Activated CD4-positive, alpha-beta T cell treated with anti-CD3 and anti-CD28 coated beads for 36 hours (primary cell): ENCODE measurements around the gene TMEM205. TPM values are rescaled to one million over a fixed set of nuclear protein-coding genes. Genes with fewer than 3 reads are reported as not detected.
A peak's percentile ranks its signal among the peaks of the same experiment; 100 is the strongest.
"Not testable (repeated sequence)": the region's sequence is repeated elsewhere in the genome, so short reads cannot be mapped to it uniquely, and the experiment has no call there.

Experiments
- ATAC-seq: fragments of 200-7000 bp; cut with Tn5 transposase; one replicate; pipeline ENCODE4 v1.10.0; 2021; ENCODE audit warnings: mild to moderate bottlenecking, moderate library complexity
- CTCF ChIA-PET: fragments of 350-600 bp; sonication (Branson Sonifier 250); formaldehyde crosslinking; loops from one replicate; lab custom pipeline; 2021; ENCODE audit warnings: antibody characterized with exemption; lab: Charles Lee
- POLR2A ChIA-PET: fragments of 350-600 bp; sonication (Branson Sonifier 250); formaldehyde crosslinking; loops from one replicate; lab custom pipeline; 2021; ENCODE audit warnings: antibody characterized with exemption, inconsistent platforms; lab: Charles Lee
- DNase-seq: peaks from one replicate; pipeline ENCODE4 v3.0.0-alpha.2; 2020
- H3K27ac Mint-ChIP-seq: one replicate; pipeline ENCODE4 v1.8.0; 2021; ENCODE audit warnings: mixed read lengths
- H3K27me3 Mint-ChIP-seq: one replicate; pipeline ENCODE4 v1.8.0; 2021; ENCODE audit warnings: mixed read lengths
- H3K36me3 Mint-ChIP-seq: one replicate; pipeline ENCODE4 v1.8.0; 2021; ENCODE audit warnings: low read depth, mixed read lengths
- H3K4me1 Mint-ChIP-seq: one replicate; pipeline ENCODE4 v1.8.0; 2021; ENCODE audit warnings: mixed read lengths
- H3K4me3 Mint-ChIP-seq: one replicate; pipeline ENCODE4 v1.8.0; 2021; ENCODE audit warnings: mild to moderate bottlenecking, moderate library complexity, mixed read lengths
- H3K9me3 Mint-ChIP-seq: one replicate; pipeline ENCODE4 v1.8.0; 2021; ENCODE audit warnings: low read depth, mixed read lengths
- intact Hi-C, 2 experiments: fragments of 100-400 bp; cut with DNase I in 1 of 2; cut with micrococcal nuclease in 1 of 2; formaldehyde crosslinking; loops; one replicate each; pipeline versions ENCODE4 v1.14.2 to v1.15.1; 2022 to 2024; cut with DNase I, micrococcal nuclease
- total RNA-seq, 2 experiments: library from RNA; stranded (reverse); gene quantifications; one replicate each; pipeline ENCODE4 v1.2.3, GENCODE V29; 2021

TMEM205 gene
- total RNA-seq, 2 experiments from 2014 or later = 28.0 to 32.6 TPM

DNA sequence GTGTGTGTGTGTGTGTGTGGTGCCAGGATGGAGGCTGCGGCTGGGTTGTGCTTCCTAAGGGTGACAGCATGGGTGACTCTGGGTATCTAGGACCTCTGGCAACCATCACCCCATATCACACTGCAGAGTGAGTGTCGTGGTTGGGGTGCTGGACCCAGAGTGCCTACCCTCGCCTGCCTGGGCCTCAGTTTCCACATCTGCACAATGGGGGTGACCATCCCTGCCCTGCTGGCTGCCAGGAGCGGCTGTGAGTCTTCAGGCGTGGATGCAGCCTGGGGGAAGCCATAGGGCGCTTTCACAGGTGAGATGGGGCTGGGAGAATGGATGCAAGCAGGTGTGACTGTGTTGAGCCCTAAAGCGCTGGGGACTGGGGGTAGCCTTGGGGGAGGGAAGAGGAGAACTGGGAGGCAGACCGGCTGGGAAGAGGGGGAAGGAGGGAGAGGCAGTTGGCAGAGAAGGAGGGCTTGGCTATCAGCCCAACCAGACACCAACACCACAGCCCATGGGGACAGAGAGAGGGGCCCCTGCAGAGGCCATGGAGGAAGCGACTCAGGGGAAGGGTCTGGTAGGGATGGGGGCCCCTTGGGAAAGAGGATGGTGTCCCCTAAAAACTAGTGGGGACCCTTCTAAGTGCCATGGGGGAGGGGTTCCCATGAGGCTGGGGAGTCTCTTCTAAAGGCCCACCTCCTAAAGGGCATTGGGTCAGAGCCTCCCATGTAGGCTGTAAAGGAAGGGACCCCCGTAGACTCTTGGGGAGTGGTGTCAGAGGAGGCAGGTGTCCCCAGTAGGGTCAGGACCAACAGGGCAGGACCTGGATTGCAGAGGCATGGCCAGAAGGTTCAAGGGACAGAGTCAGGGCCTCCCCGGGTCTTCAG is 10.8 kb upstream of the TMEM205 start:
- intact Hi-C loops = no loop called here
- DNase-seq = no peak
- Mint-ChIP-seq H3K9me3 (no peaks in the 10 kb centered on the region), H3K36me3 (no peaks in the 10 kb centered on the region), H3K27me3 (peaks cover 13% of the 10 kb centered on the region), H3K4me1 (peaks cover 7% of the 10 kb centered on the region), H3K27ac (no peak overlapping the region), H3K4me3 (no peak overlapping the region)
- ATAC-seq = no peak
- POLR2A ChIA-PET = no interaction called here
- CTCF ChIA-PET = no interaction called here

DNA sequence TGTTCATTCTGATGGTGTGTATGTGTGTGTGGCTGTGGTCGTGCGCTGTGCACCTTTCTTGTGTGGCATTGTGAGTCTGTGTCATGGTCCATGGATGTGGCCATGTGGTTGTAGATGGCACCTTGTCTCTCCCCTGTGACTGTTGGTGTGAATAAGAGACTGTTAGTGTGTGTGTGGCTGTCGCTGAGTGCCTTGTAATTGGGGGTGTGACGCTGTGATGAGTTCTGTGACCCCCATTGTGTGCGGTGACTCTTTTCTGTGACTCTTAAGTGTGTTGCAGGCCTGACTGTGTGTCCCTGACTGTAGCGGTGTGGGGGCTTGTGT is 10.0 kb upstream of the TMEM205 start:
- CTCF ChIA-PET = no interaction called here
- peak; percentile 10 for ATAC-seq
- Mint-ChIP-seq H3K27ac (peak overlapping the region; percentile 23), H3K9me3 (no peaks in the 10 kb centered on the region), H3K27me3 (peaks cover 13% of the 10 kb centered on the region), H3K4me3 (peak overlapping the region; percentile 43), H3K4me1 (peaks cover 7% of the 10 kb centered on the region), H3K36me3 (no peaks in the 10 kb centered on the region)
- POLR2A ChIA-PET = no interaction called here
- DNase-seq = no peak
- intact Hi-C loops = no loop called here

DNA sequence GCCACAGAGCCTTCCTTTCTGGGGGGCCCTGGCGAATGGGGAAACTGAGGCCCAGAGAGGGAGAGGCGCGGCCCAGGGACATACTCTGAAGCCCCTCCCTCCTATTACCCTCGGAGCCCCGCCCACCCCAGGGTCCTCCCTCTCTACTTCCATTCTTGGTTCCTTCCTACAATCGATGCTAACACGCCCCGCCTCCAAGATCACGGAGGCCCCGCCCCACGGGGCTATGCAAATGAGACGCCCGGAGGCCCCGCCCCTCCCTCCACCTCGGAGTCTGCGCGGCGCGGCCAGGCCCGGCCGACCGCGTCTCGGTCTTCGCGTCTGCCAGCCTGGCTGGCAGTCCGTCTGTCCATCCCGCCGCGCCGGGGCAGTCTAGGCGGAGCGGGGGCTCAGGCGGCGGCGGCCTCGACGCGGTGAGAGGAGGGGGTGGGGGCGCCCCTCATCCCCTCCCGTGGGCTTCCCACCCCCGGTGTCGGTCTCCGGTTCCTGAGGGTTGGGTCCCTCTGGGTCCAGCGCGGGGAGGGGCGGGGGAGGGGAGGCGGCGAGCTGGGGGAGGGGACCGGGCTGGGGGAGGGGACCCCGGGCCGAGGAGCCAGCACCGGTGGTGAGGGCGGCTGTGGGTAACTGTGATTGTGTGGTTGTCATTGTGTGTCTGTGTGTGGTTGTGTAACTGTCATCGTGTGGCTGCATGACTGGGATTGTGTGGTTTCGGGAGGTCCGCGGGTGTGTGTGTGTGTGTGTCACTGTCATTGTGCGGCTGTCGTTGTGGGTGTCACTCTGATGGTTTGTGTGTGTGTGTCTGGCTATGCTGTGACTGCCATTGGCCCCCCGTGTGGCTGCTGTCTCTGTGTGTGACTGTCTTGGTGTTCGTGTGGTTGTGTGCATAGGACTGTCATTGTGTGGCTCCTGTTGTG is 9.3 kb upstream of the TMEM205 start, which contains the start of gene PLPPR2:
Gene PLPPR2 (plus strand): TSS at position 273 of the 914 bp plus-strand sequence. CDS start 2,242 bp downstream, outside the sequence.
- intact Hi-C loops = loop anchor here (1.0 kb wide), 5 partner anchors 9 to 158 kb away; partner anchors contain the start of genes CCDC159 (in 2 of the 2), TMEM205 (in 2 of the 2), KANK2 (in 1 of the 2) and RAB3D (in 1 of the 2)
- no peaks in the 10 kb centered on the region for H3K36me3 Mint-ChIP-seq
- H3K4me1 Mint-ChIP-seq = peaks cover 7% of the 10 kb centered on the region
- peak within 1 kb of the TSS; percentile 43 for H3K4me3 Mint-ChIP-seq
- H3K27ac Mint-ChIP-seq = peak within 1 kb of the TSS; percentile 23
- peak; percentile 95 for ATAC-seq
- no peaks in the 10 kb centered on the region for H3K9me3 Mint-ChIP-seq
- ChIA-PET CTCF (no interaction called here), POLR2A (no interaction called here)
- peaks cover 13% of the 10 kb centered on the region for H3K27me3 Mint-ChIP-seq
- DNase-seq = peak; percentile 92

DNA sequence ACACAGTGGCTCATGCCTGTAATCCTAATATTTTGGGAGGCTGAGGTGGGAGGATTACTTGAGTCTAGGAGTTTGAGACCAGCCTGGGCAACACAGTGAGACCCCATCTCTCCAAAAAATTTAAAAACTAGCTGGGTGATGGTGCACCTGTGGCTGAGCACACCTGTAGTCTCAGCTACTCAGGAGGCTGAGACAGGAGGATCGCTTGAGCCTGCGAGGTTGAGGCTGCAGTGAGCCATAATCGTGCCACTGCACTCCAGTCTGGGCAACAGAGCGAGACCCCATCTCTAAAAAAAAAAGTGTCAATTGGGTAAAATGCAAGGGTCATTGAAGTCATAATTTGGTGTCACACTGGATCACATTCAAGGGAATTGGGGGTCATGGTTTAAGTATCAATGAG is 8.0 kb upstream of the TMEM205 start:
- CTCF ChIA-PET, H3K9me3 Mint-ChIP-seq, H3K4me3 Mint-ChIP-seq, ATAC-seq, DNase-seq, POLR2A ChIA-PET, intact Hi-C loops, H3K36me3 Mint-ChIP-seq, H3K27ac Mint-ChIP-seq, H3K4me1 Mint-ChIP-seq: not testable (repeated sequence)
- peaks cover 10% of the 10 kb centered on the region for H3K27me3 Mint-ChIP-seq

DNA sequence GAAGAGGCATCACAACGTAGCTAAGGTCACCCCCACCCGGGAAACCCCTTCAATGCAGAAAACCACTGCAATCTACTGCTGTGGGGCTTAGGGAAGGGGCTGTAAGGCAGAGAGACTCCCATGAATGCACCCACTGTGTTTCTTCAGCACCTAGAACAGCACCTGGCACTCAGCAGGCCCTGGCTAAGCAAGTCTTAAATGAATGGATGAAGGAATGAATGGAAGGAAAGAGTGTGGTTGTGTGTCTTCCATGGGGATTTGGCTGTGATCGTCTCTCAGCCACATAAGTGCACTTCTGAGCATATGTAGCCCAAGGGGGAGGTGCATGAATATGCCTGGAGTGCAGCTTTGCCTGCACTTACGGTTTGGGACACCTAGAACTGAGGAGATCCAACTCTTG is 3.1 kb upstream of the TMEM205 start:
- Mint-ChIP-seq H3K27me3 (no peaks in the 10 kb centered on the region), H3K4me1 (peaks cover 23% of the 10 kb centered on the region), H3K4me3 (no peak overlapping the region), H3K9me3 (peaks cover 8% of the 10 kb centered on the region), H3K36me3 (peaks cover 11% of the 10 kb centered on the region), H3K27ac (no peak overlapping the region)
- ATAC-seq (no peak), DNase-seq (no peak)
- ChIA-PET POLR2A (interaction anchor here (1.1 kb wide), 1 partner anchor 26 kb away, joined by 3 read pairs; the partner anchor contains the start of gene SWSAP1), CTCF (no interaction called here)
- intact Hi-C loops = no loop called here

DNA sequence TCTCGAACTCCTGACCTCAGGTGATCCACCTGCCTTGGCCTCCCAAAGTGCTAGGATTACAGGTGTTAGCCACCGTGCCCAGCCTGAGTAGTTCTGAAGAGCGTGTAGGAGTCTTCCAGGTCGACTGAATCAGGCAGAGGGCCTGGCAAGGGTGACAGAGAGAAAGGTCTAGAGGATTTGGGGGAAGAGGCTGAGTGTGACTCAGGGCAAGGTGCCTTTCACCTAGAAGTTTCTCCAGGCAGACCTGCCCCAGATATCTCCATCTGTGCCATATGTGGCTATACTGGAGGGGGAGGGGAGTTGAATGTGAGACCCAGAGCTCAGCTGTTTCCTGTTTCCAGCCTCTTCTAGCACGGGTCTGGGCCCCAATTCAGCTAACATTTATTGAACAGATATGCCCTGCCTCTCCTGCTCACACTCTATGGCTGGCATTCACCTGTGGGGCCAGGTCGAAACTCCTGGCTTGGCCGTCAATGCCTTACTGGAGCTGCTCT is 1.5 kb upstream of the TMEM205 start:
- ChIA-PET POLR2A (interaction anchor here (0.5 kb wide), 1 partner anchor 68 kb away, joined by 4 read pairs; no protein-coding TSS in a partner anchor), CTCF (interaction anchor here (2.1 to 2.2 kb wide), 2 partner anchors 29 to 33 kb away, joined by 10 to 11 read pairs; no protein-coding TSS in a partner anchor)
- Mint-ChIP-seq H3K36me3 (peaks cover 11% of the 10 kb centered on the region), H3K4me3 (peak overlapping the region; percentile 83), H3K4me1 (peaks cover 23% of the 10 kb centered on the region), H3K27ac (no peak overlapping the region), H3K9me3 (peaks cover 8% of the 10 kb centered on the region), H3K27me3 (no peaks in the 10 kb centered on the region)
- DNase-seq = peak; percentile 18
- ATAC-seq = no peak
- intact Hi-C loops = loop anchor here in 1 of 2 experiments (2.0 kb wide), 1 partner anchor 55 kb away; no protein-coding TSS in a partner anchor

DNA sequence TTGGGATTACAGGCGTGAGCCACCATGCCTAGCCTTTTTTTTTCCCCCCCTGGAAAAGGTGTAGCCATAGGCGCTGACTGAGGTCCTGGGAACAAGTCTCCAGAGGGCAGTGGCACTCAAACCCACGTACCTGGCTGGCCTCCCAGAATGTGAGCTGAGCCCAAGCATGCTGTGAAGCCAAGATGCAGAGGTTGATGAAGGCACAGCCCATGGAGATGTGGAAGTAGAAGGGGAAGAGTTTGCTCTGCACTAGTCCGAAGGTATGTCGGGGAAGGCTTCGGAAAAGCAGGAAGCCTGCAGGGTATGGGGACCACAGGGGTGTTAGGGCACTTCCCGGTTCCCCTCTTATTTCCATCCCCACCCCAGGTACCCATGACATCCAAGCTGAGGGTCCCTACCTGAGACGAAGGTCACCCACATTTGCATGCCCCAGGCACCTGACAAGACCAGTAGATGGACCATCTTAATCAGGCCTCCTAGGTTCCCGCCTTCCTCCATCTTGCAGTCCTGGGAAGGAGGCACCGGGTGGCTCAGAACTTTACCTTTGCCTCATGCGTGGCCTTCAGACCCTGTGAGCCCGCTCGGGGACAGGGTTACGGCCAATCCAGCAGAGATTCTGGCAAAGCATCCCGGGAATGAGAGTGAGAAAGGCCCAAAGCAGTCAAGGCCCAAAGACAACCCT is 805 bp downstream of the TMEM205 start:
- ChIA-PET CTCF (interaction anchor here (1.1 to 2.2 kb wide), 4 partner anchors 28 to 39 kb away, joined by 4 to 11 read pairs (median 8); partner anchors contain the start of gene EPOR), POLR2A (interaction anchor here (1.3 kb wide), 1 partner anchor 29 kb away, joined by 4 read pairs; the partner anchor contains the start of gene SWSAP1)
- Mint-ChIP-seq H3K27me3 (no peaks in the 10 kb centered on the region), H3K36me3 (peaks cover 11% of the 10 kb centered on the region), H3K4me1 (peaks cover 23% of the 10 kb centered on the region), H3K4me3 (peak overlapping the region; percentile 83), H3K9me3 (peaks cover 8% of the 10 kb centered on the region), H3K27ac (peak overlapping the region; percentile 82)
- no peak for ATAC-seq
- intact Hi-C loops = no loop called here
- DNase-seq = no peak

DNA sequence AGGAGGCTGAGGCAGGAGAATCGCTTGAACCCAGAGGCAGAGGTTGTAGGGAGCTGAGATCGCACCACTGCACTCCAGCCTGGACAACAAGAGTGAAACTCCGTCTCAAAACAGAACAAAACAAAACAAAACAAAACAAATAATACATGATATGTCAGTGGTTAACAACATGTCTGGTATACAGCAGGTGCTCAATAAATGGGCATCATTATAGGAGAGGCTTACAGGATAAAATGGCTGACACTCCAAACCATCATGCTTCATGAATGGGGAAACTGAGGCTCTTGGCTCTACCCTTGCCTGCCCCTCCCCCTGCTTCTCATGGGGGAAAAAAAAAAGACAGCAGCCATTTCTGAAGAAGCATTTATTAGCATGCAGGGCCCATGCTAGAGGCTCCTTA is 3.6 kb downstream of the TMEM205 start:
- no peak for ATAC-seq
- CTCF ChIA-PET = no interaction called here
- Mint-ChIP-seq H3K27me3 (no peaks in the 10 kb centered on the region), H3K4me1 (peaks cover 38% of the 10 kb centered on the region), H3K9me3 (no peaks in the 10 kb centered on the region), H3K27ac (no peak overlapping the region), H3K4me3 (no peak overlapping the region), H3K36me3 (no peaks in the 10 kb centered on the region)
- intact Hi-C loops = no loop called here
- POLR2A ChIA-PET = interaction anchor here (0.6 kb wide), 1 partner anchor 19 kb away, joined by 3 read pairs; no protein-coding TSS in a partner anchor
- no peak for DNase-seq

DNA sequence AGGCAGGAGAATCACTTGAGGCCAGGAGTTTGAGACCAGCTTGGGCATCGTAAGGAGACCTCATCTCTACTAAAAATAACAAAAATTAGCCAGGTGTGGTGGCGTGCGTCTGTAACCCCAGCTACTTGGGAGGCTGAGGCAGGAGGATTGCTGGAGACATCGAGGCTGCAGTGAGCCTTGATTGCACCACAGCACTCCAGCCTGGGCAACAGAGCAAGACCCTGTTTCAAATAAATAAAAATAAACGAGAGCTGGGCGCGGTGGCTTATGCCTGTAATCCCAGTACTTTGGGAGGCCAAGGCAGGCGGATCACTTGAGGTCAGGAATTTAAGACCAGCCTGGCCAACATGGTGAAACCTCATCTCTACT is 6.0 kb downstream of the TMEM205 start:
- ChIA-PET POLR2A (interaction anchor here (0.9 kb wide), 1 partner anchor 35 kb away, joined by 3 read pairs; the partner anchor contains the start of gene SWSAP1), CTCF (interaction anchor here (0.6 to 1.6 kb wide), 4 partner anchors 41 to 143 kb away, joined by 3 to 5 read pairs (median 4); no protein-coding TSS in a partner anchor)
- H3K36me3 Mint-ChIP-seq = peaks cover 16% of the 10 kb centered on the region
- peak overlapping the region; percentile 72 for H3K4me3 Mint-ChIP-seq
- DNase-seq, H3K27me3 Mint-ChIP-seq, intact Hi-C loops, H3K27ac Mint-ChIP-seq, H3K9me3 Mint-ChIP-seq, ATAC-seq: not testable (repeated sequence)
- H3K4me1 Mint-ChIP-seq = peaks cover 25% of the 10 kb centered on the region
